H54 (cell line): ENCODE results near the gene ESRRA.

ENCODE experiments used
- DNase-seq: peaks from one replicate; pipeline ENCODE4 v3.0.0; 2011; ENCODE audit warnings: low spot score, mixed read lengths; ENCODE audit not compliant: insufficient read length
- FAIRE-seq: peaks from 3 replicates; lab custom pipeline; 2011; peaks lifted over from hg19 to GRCh38; lab: Jason Lieb, UNC
- POLR2A ChIP-seq: IDR thresholded peaks from 2 replicates; pipeline ENCODE4 v1.6.1; 2011; ENCODE audit warnings: low read depth, mild to moderate bottlenecking, low read length

Gene ESRRA

DNA sequence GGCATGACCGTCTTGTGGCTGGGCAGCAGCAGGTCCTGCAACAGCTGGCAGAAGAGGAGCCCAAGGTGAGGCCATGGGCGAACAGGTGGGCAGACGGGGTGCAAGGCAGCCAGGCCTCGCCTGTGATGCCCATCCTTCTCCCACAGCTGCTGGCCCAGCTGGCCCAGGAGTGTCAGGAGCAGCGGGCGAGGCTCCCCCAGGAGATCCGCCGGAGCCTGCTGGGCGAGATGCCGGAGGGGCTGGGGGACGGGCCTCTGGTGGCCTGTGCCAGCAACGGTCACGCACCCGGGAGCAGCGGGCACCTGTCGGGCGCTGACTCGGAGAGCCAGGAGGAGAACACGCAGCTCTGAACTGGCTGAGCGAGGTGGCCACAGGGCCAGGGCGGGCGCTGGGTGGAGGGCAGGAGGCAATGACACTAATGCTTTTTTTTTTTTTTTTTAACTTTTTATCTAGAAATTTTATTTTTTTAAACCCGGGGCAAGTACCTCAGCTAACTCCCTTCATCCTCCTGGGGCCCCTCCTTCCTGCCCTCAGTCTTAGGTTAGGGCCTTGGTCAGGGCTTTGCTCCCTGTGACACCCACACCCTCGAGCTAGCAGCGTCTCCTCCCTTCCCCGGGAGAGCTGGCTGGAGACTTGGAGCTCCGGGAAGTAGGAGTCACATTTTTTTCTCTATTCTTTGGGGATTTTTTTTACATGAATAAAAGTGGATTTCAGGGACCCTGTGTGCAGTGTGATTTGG lies 37.9 kb upstream of the ESRRA start:
- DNase-seq, result no peak
- TF ChIP-seq POLR2A, result no peak
- no peak for FAIRE-seq

DNA sequence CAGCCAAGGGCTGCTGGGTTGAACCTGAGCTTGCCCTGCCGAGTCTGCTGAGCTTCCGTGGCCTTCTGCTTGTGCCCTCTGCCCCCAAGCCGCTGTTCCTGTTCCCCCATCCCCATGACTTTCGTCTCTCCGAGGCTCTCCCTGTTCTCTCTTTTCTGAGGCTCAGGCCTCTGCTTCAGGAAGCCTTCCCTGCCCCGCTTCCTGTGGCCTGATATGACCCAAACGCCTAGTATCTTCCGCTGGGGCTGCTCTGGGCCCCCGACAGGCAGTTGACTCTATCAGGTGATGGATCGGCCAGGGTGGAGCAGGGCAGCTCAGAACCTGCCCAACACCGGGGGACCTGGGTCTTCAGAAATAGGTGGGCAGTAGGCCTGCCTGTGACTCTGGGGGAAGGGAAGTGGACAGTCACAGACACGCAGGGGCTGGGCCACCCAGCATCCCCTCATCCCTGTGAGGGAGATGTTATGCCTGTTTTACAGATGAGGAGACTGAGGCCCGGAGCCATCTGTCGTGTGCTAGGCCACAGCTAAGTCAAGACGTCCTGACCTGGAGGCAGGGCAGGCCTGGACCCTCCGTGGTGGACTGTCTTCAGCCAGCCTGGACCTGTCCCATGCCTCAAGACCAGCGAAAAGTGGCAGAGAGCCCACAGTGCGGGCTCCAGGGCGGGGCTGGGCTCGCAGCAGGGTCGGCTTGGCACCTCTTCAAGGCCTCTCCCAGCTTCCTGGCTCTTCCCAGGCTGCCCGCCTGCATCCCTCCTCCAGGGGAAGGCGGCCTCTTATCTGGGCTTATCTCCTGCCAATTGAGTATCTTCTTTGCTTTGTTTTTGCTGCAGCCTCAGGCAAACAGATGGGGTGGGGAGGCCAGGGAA lies 37.1 kb upstream of the ESRRA start:
- FAIRE-seq (no peak), DNase-seq (no peak)
- no peak for TF ChIP-seq POLR2A

DNA sequence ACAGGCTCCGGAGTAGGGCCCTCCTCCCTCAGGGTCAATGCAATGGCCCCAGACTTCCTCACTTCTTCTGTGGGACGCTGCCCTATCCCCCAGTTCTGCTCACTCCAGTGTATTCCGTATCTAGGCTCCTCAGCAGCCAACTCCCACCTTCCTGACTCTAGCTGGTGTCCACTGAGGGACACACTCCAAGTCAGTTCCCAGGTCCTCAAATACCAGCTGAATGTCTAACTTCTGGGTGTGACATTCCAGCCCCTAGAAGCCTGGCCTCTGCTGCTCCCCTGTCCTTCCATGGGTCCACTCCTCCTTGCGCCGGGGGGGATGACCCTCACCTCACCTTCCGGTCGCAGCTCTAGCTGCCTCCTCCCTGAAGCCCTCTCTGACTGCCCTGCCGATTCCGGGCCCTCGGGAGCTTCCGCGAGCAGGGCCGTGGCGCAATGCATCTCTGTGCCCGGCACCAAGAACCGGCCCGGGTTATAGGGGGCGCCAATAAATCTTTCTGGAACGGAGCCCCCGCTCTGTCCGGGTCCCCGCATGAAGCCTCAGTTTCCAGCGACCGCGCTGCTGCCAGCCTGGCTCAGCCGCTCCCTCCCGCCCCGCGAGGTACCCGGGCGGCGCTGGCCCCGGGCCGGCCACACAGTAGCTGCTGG lies 36.3 kb upstream of the ESRRA start:
- TF ChIP-seq POLR2A, result peak; percentile 30
- FAIRE-seq (no peak), DNase-seq (no peak)

DNA sequence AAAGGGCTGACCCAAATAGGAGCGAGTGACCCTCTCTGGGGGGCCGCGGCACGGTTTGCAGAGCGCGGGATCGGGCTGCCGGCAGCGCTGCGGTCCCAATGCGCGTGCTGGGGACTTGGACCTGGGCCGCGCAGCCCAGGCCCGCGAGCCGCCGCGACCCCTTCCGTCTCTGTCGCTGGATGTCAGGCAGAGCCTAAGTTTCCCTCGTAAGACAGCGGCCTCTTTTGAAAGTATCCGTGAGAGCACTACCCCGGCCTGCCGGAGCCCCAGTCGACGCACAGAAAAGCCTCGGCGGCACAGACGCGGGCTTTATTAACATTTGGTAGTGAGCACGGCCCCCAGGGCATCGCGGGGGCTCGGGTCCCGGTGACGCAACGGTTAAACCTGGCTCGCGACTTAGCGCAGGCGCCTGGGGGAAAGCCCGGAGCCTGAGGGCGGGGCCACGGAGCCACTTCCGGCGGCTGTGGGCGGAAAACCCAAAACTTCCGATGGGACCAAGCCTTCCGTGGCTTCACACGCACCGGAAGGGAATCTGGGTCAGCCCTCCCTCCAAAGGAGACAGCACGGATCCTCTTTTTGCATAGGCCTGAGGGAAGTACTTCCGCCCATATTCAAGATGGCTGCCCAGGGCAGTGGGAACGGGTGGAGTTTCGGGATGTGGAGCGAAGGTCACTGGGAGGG lies 35.6 kb upstream of the ESRRA start:
- FAIRE-seq (no peak), DNase-seq (peak; percentile 84)
- 0 out of 2 replicates have a peak, but pooled peaks have one; percentile 27 for TF ChIP-seq POLR2A

- TF ChIP-seq POLR2A, result no peak
- no peak for FAIRE-seq
- no peak for DNase-seq
Observed at GRCh38 chr11:64275031-64275800, 30.1 kb upstream of the ESRRA start.

- TF ChIP-seq POLR2A, result no peak
- DNase-seq (no peak), FAIRE-seq (no peak)
Observed at GRCh38 chr11:64275841-64276240, 29.5 kb upstream of the ESRRA start.

GRCh38 chr11:64276653-64277431 lies 28.5 kb upstream of the ESRRA start:
- TF ChIP-seq POLR2A, result peak; percentile 28; the same call in 1 of the 2 replicates
- FAIRE-seq, result peak; percentile 41

DNA sequence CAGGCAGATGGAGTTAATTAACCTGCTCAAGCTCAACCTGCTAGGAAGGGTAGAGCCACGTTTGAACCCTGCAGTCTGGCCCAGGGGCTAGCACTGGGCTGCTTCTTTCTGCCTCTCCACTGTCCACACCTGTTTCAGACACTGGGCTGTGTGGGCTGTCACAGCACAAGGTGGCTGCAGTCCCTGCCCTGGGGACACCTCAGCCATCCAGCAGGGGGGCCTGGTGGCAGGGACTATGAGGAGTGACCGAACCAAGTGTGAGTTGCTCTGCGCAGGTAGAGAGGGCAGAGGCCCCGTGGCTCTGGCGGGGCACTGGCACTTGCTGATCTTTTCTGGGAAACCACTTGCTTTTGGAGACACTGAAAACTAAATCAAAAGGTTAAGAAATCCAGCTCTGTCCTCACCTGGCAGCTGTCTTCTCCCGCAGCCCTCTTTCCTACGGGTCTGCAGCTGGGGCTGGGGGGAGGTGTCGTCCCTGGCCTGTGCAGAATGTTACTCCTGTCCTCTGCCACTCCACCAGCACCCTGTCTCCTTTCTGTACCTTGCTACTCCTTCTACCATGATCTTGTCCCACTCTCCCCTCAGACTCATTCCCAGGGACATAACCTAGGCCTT lies 26.6 kb upstream of the ESRRA start:
- TF ChIP-seq POLR2A, result no peak
- no peak for FAIRE-seq
- no peak for DNase-seq

More at GRCh38 chr11:64276653-64277431, 28.5 kb upstream of the ESRRA start:
- peak; percentile 91 for DNase-seq

- TF ChIP-seq POLR2A, result no peak
- FAIRE-seq (no peak), DNase-seq (no peak)
Observed at GRCh38 chr11:64281957-64282770, 23.2 kb upstream of the ESRRA start.

DNA sequence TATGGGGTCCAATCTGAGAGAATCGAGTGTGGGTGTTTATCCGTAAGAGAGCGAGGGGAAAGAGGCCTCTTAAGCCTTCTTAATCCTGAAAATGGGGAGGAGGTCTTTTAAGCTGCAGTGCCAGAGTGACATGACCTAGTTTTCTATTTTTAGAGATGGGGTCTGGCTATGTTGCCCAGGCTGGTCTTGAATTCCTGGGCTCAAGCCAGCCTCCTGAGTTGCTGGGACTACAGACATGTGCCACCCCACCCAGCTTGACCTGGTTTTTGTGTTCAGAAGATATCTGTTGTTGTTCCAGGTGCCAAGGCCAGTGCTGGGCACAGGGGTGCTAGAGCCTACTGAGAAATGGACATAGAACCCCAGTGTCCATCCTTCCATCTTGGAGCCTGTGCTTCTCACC lies 22.2 kb upstream of the ESRRA start:
- no peak for TF ChIP-seq POLR2A
- FAIRE-seq (no peak), DNase-seq (no peak)
